Epithelial cell of prostate (primary cell): ENCODE data around the gene SPATA17.

ENCODE experiments used
- DNase-seq: peaks from one replicate; pipeline ENCODE4 v3.0.0-alpha.2; 2011; ENCODE audit warnings: low read depth, low spot score
- H3K27ac ChIP-seq: fragments of 450-650 bp; 2 replicates; pipeline ENCODE4 v1.5.1; 2017; ENCODE audit warnings: mild to moderate bottlenecking

SPATA17 gene

GRCh38 chr1:217839161-217839560, 208.0 kb downstream of the SPATA17 start:
- no peak for DNase-seq

GRCh38 chr1:217846733-217847132, 215.6 kb downstream of the SPATA17 start:
- H3K27ac ChIP-seq: no peak overlapping the region
- no peak for DNase-seq

More at GRCh38 chr1:217839161-217839560, 208.0 kb downstream of the SPATA17 start:
- no peak overlapping the region for H3K27ac ChIP-seq

- H3K27ac ChIP-seq: no peak overlapping the region
- DNase-seq: no peak
These were observed 216.5 kb downstream of the SPATA17 start for GRCh38 chr1:217847643-217848042.

- no peak overlapping the region for H3K27ac ChIP-seq
- no peak for DNase-seq
These were observed 225.3 kb downstream of the SPATA17 start for GRCh38 chr1:217856342-217857034.

GRCh38 chr1:217857061-217857460, 225.9 kb downstream of the SPATA17 start:
- no peak overlapping the region for H3K27ac ChIP-seq
- DNase-seq: no peak

- no peak for DNase-seq
- H3K27ac ChIP-seq: no peak overlapping the region
These were observed 230.5 kb downstream of the SPATA17 start for GRCh38 chr1:217861658-217862057.

- H3K27ac ChIP-seq: no peak overlapping the region
- no peak for DNase-seq
These were observed 236.4 kb downstream of the SPATA17 start for GRCh38 chr1:217867446-217867995.

- no peak for DNase-seq
- no peak overlapping the region for H3K27ac ChIP-seq
These were observed 240.8 kb downstream of the SPATA17 start for GRCh38 chr1:217871955-217872354.

- H3K27ac ChIP-seq: no peak overlapping the region
- DNase-seq: no peak
These were observed 244.1 kb downstream of the SPATA17 start for GRCh38 chr1:217875229-217875628.

- no peak overlapping the region for H3K27ac ChIP-seq
- DNase-seq: no peak
These were observed 245.3 kb downstream of the SPATA17 start for GRCh38 chr1:217876401-217876800.

- H3K27ac ChIP-seq: no peak overlapping the region
- DNase-seq: no peak
These were observed 245.8 kb downstream of the SPATA17 start for GRCh38 chr1:217876896-217877295.

- DNase-seq: no peak
These were observed 250.0 kb downstream of the SPATA17 start for GRCh38 chr1:217881131-217881543.

GRCh38 chr1:217881607-217882332, 250.6 kb downstream of the SPATA17 start:
- no peak for DNase-seq
- H3K27ac ChIP-seq: no peak overlapping the region

More at GRCh38 chr1:217881131-217881543, 250.0 kb downstream of the SPATA17 start:
- H3K27ac ChIP-seq: no peak overlapping the region

- H3K27ac ChIP-seq: no peak overlapping the region
- no peak for DNase-seq
These were observed 254.0 kb downstream of the SPATA17 start for GRCh38 chr1:217885181-217885580.

- H3K27ac ChIP-seq: no peak overlapping the region
- DNase-seq: no peak
These were observed 257.2 kb downstream of the SPATA17 start for GRCh38 chr1:217888328-217888727.

- DNase-seq: no peak
These were observed 258.3 kb downstream of the SPATA17 start for GRCh38 chr1:217889401-217889800.

GRCh38 chr1:217891966-217892365, 260.8 kb downstream of the SPATA17 start:
- no peak overlapping the region for H3K27ac ChIP-seq
- no peak for DNase-seq

More at GRCh38 chr1:217889401-217889800, 258.3 kb downstream of the SPATA17 start:
- no peak overlapping the region for H3K27ac ChIP-seq

GRCh38 chr1:217892750-217893149, 261.6 kb downstream of the SPATA17 start:
- DNase-seq: no peak
- H3K27ac ChIP-seq: no peak overlapping the region

- H3K27ac ChIP-seq: no peak overlapping the region
- DNase-seq: no peak
These were observed 264.7 kb downstream of the SPATA17 start for GRCh38 chr1:217895841-217896240.

GRCh38 chr1:217896490-217896889, 265.3 kb downstream of the SPATA17 start:
- no peak for DNase-seq

GRCh38 chr1:217897100-217897499, 266.0 kb downstream of the SPATA17 start:
- H3K27ac ChIP-seq: no peak overlapping the region
- no peak for DNase-seq

More at GRCh38 chr1:217896490-217896889, 265.3 kb downstream of the SPATA17 start:
- H3K27ac ChIP-seq: no peak overlapping the region
